NCI-H2081 (cell line): Measurements from ENCODE around the gene TMEM47.

Source experiments
- DNase-seq, 2 experiments: peaks; one replicate each; lab custom pipeline; 2025; lab: John Stamatoyannopoulos, UW

TMEM47 gene

DNA sequence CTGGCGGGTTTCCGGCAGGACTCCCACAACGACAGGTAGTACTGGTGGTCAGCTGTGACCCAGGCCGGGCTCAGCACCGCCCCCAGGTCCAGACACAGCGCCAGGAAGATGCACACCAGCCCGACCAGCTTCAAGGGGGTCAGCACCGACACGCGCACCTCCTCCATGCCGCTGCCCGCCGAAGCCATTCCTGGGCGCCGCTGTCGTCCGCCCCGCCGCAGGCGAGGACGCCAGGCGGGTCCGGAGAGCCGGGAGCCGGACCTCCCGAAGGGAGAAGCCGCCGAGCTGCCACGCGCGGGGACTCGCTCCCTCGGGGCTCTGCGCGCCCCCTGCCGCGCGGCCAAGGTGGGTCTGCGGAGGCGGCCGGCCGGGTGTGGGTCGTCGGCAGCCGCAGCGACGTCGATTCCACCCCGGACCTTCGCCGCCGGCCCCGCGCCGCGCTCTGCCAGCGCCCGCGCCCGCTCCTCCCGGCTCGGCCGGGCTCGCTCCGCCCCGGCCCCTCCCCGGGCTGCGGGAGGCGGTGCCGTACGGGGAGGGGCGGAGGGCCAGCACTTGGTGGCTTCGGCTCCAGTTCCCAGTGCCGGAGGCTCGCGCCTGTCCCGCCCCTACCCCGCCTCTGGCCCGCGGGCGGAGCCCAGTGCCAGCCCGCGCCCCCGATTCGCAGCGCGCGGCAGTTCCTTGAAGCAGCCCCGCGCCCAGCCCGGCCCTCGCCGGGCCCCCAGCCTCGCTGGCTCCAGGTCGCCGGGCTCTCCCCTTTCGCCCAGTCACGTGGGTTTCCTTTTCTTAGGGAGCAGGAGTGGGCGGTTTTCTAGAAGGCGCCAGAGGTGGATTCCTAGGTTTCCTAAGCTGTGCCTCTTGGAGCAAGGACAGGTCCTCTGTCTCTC, at the start of gene TMEM47:
TMEM47 (minus strand) TSS at position 444 of the 884 bp plus-strand sequence; CDS start at position 188, 256 bp downstream.
- DNase-seq = peak; percentile 76 to 83

- no peak for DNase-seq
Observed at GRCh38 chrX:34687095-34687494, 30.0 kb upstream of the TMEM47 start.

DNA sequence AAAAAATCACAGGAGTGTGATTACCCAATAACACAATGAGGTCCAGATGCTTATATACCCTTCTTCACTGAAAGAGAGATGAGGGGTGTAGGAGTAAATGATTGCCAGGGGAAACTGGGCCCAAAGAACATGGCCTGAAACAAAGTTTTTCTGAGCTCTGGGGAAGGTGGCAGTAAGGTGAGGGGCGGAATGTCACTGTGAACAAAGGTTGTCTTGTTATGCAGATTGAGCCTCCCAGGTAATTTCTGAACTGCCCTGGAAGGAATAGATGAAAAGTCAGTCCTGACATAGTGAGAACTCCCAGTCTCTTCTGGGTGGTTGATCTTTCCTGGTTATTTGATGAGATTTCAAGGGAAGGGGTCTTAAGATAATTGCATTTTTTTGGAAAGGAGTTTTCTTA, 2.5 kb upstream of the TMEM47 start:
- DNase-seq = no peak

GRCh38 chrX:34658326-34658725, 1.2 kb upstream of the TMEM47 start:
- DNase-seq = no peak

DNA sequence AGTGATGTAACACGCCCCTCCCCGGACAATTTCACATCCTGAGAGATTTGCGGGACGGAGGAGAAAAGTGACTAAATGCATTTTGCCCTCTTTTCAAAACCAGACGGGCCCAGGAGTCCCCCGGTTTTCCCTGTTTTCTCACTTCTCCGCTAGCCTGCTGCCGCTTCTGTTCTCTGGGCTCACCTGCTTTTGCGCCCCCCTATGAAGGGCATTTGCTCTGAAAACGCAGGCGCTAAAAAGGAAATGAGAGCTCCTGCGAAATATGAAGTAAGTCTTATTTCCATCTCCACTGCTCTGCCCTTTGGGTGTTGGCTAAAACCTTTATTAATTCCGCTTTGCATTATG, 613 bp upstream of the TMEM47 start:
- DNase-seq = peak; percentile 6 to 46

GRCh38 chrX:34656467-34656841, 631 bp downstream of the TMEM47 start:
- DNase-seq = no peak

- DNase-seq = no peak
Observed at GRCh38 chrX:34655501-34656455, 1.3 kb downstream of the TMEM47 start.

- DNase-seq = no peak
Observed at GRCh38 chrX:34654696-34655490, 2.2 kb downstream of the TMEM47 start.

DNA sequence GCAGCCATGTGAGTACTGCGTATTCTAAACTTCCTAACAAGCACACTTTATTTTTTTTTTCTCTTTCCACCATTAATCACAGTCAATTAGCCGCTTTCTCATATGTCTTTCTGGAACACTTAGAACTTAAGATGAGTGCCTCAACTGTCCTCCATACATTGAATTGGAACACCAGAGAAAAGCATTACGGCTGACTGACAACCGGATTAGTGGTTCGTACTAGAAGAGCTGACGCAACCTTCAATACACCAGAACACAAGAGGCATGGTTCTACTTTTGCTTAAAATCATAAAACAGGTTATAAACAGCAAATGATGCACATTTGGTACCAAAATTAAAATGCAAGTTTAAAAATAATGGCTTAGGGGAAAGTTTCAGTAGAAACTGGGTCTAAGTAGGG, 3.3 kb downstream of the TMEM47 start:
- no peak for DNase-seq

GRCh38 chrX:34642849-34643248, 14.2 kb downstream of the TMEM47 start:
- no peak for DNase-seq

DNA sequence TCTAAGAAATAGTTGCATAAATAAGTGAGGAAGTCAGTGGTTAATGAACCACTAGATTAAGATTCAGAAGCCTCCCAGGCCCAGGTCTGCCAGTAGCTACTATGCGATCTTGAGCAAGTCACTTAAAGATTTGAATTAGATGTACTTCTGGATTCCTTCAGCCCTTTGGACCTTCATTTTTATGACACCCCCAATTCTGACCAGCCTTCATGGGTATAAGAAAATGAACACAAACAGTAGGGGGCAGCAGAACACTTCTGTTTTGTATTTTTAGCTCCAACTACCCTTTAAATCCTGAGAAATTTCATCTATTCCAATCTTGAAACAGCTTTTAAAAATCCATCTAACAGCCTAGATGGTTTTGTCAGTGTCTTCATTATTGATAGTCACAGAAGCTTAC, 19.0 kb downstream of the TMEM47 start:
- DNase-seq = peak; percentile 44 to 51

- DNase-seq = no peak
Observed at GRCh38 chrX:34634349-34634748, 22.7 kb downstream of the TMEM47 start.

- no peak for DNase-seq
Observed at GRCh38 chrX:34632384-34632783, 24.7 kb downstream of the TMEM47 start.

GRCh38 chrX:34631479-34632220, 25.4 kb downstream of the TMEM47 start:
- no peak for DNase-seq

DNA sequence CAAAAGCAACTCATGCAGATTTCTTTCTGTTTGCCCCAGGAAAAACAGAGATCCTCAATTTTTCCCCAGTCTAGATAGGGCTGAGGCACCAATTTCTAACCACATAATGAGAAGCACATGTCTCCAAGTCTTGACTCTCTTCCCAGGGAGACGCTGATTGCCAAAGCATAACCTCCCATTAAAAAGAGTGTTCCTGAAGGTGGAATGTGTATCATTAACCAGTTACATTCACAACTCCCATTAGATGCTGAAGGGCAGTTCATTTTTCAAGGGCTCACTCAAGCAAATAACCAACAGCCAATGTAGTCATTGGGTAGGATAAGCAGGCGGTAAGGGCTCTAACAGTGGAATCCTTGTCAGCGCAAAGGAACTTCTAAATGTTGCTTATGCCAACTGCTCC, 27.5 kb downstream of the TMEM47 start:
- DNase-seq = peak; percentile 2 to 41

DNA sequence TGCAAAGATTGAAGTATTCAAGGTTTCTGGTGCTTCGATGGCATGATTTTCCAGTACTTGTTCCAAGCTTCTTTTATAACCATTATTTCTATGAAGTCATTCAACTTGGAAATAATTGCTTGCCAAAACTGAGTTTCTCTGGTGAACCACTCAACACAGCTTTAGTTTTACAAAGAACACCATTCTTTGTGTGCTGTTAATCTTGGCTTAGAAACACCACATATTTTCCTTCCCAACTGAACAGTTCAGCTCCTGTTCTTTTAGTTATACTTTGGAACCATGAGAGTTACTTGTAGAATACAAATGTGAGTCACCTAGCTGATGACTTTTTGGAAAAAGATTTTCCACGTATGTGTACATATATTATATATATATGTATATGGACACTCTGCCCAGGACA, 32.7 kb downstream of the TMEM47 start:
- DNase-seq = no peak

GRCh38 chrX:34619920-34620319, 37.2 kb downstream of the TMEM47 start:
- no peak for DNase-seq

- DNase-seq = peak in 1 of 2 experiments; percentile 1
Observed at GRCh38 chrX:34612036-34612435, 45.0 kb downstream of the TMEM47 start.

GRCh38 chrX:34598362-34598761, 58.7 kb downstream of the TMEM47 start:
- DNase-seq = no peak

- no peak for DNase-seq
Observed at GRCh38 chrX:34586936-34587335, 70.1 kb downstream of the TMEM47 start.

DNA sequence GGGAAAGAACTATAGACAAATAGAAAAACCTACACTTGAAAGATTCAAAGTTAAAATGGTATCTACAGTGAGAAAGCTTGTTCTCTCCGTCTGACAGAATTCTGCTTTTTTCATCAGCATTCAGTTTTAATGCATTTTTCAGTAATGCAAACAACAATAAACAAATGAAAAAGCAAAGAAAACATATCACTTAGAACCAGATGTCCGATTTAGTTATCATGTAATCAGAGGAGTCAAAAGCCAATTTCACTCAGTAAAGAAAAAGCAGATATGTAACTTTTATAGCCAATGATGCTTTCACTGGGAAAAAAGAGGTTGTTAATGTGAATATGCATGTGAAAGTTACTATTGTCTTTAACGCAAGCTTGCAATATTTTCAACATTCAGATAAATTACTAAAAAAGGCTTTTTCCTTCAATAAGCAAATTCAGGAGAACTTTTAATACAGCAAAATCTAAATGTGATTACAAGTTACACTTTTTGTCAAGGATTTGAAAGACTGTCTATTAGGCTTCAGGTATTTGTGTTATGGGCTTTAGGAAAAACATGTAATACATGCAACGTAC, 70.7 kb downstream of the TMEM47 start:
- DNase-seq = no peak
